NCI-H2227 treated with DMSO at 0.1 percent for 48 hours (cell line): ENCODE measurements around the gene MED13.

Experiments
- DNase-seq: peaks from one replicate; lab custom pipeline; 2025; lab: John Stamatoyannopoulos, UW

MED13 gene

GRCh38 chr17:62064791-62065563 is at the start of gene MED13:
Gene MED13 (minus strand): TSS chr17:62065278. CDS start chr17:62065205, 73 bp downstream.
- DNase-seq, result no peak

- no peak for DNase-seq
Measured at GRCh38 chr17:62112229-62112628, 47.2 kb upstream of the MED13 start.

- DNase-seq, result no peak
Measured at GRCh38 chr17:62111562-62112171, 46.6 kb upstream of the MED13 start.

- no peak for DNase-seq
Measured at GRCh38 chr17:62110923-62111484, 45.9 kb upstream of the MED13 start.

DNA sequence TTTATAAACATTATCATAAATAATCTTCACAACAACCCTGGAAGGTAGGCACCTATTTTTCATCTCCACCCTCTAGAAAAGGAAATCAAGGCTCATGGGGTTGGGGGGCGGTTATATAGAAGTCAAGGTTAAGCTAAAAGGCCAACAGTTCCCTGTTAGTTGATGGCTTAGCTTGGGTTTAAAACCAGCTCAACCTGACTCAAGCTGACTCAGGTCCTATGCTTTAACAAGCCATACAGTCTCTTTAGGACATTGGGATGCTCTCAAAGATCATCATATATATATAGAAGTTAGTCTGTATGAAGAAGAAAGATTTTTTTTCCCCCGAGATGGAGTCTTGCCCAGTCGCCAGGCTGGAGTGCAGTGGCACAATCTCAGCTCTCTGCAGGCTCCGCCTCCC is 44.8 kb upstream of the MED13 start:
- DNase-seq, result no peak

DNA sequence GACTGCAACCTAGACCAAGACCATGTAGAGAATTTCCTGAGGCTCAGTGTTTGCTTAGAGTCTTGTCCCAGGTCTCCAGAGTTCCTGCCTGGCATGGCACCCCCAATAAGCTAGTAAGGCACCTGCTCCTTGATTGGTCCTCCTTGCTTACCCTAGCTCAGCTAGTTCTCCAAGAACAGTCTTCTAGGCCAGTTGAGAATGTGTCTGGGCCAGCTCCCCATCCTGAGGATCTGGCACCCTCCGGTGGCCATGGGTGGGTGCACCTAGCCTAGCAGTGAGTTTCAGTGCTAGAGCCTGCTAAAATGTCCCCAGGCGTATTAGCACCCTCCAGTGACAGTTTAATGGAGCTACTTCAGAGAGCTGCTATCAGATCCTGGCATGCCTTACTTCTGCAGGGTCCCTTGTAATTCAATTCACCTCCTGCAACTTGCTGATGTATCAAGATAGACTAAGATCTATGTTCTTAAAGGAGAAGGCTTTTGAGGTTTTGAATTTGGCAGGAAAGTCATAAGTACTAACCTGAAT is 44.4 kb upstream of the MED13 start:
- no peak for DNase-seq

- no peak for DNase-seq
Measured at GRCh38 chr17:62105861-62106260, 40.8 kb upstream of the MED13 start.

GRCh38 chr17:62105357-62105756 is 40.3 kb upstream of the MED13 start:
- no peak for DNase-seq

- DNase-seq, result no peak
Measured at GRCh38 chr17:62101515-62101914, 36.4 kb upstream of the MED13 start.

DNA sequence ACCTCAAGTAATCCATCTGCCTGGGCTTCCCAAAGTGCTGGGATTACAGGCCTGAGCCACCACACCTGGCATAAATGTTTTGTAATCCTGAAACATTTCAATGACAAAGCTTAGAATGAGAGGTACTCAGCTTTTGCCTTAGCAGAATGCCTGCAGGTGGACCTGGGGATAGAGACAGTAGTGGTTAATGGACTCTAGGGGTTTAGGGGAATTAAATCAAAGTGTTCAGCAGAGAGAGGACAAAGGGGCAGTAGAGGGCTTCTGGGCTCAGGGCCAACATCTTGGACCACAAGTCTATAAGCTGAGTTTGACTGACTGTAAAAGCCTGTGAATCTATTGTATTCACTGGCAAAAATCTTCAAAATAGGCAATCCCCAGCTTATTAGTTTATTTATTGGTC is 36.0 kb upstream of the MED13 start:
- peak; percentile 38 for DNase-seq

DNA sequence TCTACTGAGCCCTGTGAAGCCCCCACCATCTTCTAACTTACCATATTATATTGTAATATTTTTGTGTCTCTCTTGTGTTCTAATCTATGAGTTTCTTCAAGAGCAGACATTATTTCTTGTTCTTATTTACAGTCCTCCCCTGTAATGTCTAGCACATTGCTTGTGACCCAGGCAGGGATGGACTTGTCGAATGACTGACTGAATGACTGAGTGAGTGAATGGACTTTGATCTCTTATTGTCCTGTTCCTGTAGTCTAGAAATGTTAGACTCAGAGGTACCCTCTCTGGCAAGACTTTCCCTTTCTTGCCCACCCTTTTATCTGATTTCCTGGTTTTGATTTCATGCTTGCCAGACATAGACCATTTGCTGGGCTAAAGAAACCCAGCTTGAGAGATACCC is 35.0 kb upstream of the MED13 start:
- no peak for DNase-seq

- DNase-seq, result no peak
Measured at GRCh38 chr17:62099532-62099931, 34.5 kb upstream of the MED13 start.

- DNase-seq, result no peak
Measured at GRCh38 chr17:62098623-62099231, 33.6 kb upstream of the MED13 start.

- DNase-seq, result no peak
Measured at GRCh38 chr17:62096401-62096670, 31.3 kb upstream of the MED13 start.

DNA sequence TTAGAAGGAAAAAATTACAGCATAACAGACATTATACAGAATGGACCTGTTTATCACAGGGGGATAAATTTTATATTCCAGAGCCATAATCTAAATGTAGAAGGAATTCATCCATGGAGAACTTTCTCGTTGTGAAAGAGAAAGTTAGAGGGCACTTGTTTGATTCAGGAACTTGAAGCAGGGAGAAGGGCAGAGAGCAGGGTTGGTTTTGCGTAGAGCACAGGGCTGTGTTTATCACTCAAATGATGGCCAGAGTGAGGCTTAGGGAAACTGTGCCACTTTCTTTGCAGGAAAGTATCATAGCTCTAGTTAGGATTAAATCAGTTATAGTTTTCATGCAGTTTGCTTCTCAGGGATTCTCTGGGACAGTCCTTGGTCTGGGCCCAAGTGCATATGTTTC is 29.1 kb upstream of the MED13 start:
- DNase-seq, result no peak

- DNase-seq, result no peak
Measured at GRCh38 chr17:62093188-62094155, 28.4 kb upstream of the MED13 start.

- no peak for DNase-seq
Measured at GRCh38 chr17:62092784-62093183, 27.7 kb upstream of the MED13 start.

DNA sequence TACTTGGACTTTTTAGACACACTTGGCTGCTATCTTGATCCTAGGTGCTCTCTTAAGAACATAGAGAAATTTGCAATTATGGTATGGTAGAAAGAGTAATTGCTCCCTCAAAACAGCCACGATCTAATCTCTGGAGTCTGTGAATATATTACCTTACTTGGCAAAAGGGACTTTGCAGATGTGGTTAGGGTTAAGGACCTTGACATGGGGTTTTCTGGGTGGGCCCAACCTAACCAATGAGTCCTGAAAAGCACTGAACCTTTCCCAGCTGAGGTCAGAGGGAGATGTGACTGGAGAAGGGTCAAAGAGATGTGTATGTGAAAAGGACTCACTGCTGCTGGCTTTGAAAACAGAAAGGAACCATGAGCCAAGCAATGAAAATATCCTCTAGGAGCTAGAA is 26.7 kb upstream of the MED13 start:
- no peak for DNase-seq

- DNase-seq, result no peak
Measured at GRCh38 chr17:62090868-62091267, 25.8 kb upstream of the MED13 start.

DNA sequence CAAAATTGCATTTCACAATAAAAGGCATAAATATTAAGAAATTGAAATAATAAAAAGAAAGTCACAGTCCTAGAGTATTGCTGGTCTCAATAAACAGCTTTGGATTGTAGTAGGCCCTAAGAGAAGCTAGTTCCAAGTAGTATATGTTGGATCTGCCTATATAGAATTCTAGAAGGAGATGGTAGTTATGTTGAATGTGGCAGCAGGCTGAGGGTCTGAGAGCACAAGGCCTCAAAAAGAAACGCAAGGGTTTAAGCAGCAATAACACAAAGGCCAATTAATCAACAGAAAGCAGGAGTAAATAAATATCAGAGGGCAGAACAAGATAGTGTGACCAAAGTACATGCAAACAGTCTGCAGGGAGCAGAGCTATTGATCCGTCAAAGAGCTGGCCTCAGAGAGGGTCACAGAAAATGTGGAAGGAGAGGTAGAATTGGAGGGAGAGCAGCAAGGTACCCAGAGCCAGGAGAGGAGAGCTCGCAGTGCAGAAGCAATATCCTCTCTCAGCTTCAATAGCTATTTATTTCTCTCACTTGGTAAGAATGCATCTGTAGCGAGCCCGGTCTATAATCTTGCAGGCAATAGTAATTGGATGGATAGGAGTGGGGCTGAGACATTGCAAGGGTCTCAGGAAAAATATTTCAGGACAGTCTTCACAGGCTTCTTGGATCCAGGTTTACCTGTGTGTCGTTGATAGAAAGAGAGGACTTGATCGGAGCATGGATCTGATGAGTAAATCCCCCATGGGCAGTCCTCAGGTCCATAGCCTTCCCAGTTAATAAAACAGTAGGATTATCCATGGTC is 25.1 kb upstream of the MED13 start:
- DNase-seq, result no peak

GRCh38 chr17:62089334-62089733 is 24.3 kb upstream of the MED13 start:
- DNase-seq, result no peak
